Activated T-cell treated with anti-CD3 and anti-CD28 coated beads, Interleukin-2, amount 50 U/mL, for 1 hour (primary cell): ENCODE results near the gene SPTLC2.

Source experiments
- DNase-seq: peaks from one replicate; pipeline ENCODE4 v3.0.0-alpha.2; 2020

SPTLC2 gene

DNA sequence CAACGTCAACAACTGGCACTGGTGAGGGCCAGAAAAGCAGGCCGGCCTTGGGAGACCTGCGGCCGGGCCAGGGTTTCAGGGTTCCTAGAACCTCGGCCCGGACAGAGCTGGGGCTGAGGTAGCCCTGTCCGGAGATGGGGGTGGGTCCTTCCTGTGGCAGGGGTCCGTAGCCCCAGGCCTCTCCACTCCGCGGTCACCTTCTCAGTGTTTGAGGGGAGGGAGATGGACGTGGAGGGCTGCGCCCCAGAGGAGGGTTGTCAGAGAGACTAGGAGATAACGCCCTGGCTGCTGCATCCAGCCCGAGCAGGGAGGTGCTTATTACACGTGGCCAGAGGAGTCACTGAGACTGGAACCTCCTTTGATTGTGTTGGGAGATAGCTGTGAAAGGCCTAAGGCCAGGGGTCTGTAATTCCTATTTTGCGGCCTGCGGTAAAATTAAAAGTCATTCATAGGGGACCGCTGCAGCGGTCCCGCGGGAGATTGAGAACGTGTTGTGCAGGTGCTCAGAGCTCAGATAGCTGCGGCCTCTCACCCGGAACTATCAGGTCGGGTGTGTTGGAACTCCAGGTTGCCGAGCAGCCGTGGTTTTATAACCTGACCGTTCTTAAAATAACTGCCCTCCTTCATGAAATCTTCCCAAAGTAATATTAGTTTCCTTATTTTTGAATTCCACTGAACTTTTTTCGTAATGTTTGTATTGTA, 158.0 kb downstream of the SPTLC2 start:
- peak; percentile 44 for DNase-seq

DNA sequence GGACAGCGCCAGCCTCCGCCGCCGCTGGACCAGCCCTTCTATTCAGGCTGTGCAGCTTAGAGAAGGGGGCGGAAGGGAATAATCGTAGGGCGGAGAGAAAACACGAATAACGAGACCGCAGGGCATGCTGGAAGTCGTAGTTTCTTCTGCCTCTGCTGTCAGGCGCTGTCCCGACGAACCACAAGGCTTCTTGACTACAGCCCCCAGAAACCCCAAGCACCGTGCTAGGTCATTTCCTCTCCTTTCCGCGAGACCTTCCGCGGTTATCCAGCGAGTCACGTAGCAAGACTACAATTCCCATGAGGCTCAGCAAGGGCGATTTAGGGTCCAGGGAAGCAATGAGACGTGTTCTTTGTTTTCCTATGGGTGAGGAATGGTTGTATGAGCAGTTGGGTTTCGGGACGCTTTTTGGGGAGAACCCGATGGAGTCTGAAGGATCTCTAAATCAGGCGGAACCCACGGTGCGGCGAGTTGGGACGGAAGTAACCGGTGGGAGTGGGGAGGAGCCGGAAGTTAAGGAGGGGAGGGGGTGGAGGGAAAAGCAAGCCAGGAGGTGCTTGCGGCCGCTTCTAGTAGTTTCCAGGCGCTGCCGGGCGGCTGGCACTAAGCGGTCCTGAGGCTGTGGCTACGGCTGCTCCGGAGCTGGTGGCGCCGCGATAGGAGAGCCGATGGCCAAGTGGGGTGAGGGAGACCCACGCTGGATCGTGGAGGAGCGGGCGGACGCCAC, 158.8 kb downstream of the SPTLC2 start, which contains the start of the genes AHSA1 and VIPAS39:
Gene AHSA1, plus strand, starts transcription at position 572 of the 727 bp plus-strand sequence. Its CDS starts 97 bp downstream, at position 669.
Gene VIPAS39, minus strand, starts transcription at position 80 of the 727 bp plus-strand sequence. CDS start 3,499 bp downstream, outside the sequence.
- DNase-seq = peak; percentile 85

DNA sequence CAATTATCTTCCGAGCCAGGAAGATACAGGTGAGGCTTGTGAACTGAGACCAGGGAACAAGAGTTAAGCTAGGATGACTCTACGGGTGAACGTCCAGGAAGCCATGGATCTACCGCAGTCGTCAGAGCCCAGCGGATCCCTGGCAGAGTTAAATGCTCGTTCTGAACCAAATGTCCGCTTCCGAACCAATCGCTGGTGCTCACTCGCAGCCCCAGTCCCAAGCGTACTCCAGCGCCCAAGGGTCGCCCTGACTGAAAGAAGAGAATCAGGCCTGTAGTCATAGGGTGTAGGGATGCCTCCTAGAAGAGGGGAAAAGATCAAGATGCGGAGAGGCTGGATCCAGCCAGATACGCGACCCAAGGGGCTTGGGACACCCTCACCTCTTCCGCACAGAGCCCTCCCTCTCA, 159.3 kb downstream of the SPTLC2 start:
- DNase-seq = no peak
